GM12891 (cell line): ENCODE measurements around the gene PRKCD.

Source experiments
- PAX5 ChIP-seq: IDR thresholded peaks from 2 replicates; pipeline ENCODE4 v1.6.1; 2011; ENCODE audit warnings: low read length, moderate library complexity, mild to moderate bottlenecking; ENCODE audit not compliant: insufficient read depth, severe bottlenecking
- POLR2A ChIP-seq: IDR thresholded peaks from 2 replicates; pipeline ENCODE4 v1.6.1; 2011; ENCODE audit warnings: low read depth, low read length, control low read depth
- POLR2AphosphoS5 ChIP-seq: IDR thresholded peaks from 2 replicates; pipeline ENCODE4 v1.6.1; 2011; ENCODE audit warnings: low read depth, low read length, control low read depth
- SPI1 ChIP-seq: IDR thresholded peaks from 2 replicates; pipeline ENCODE4 v1.6.1; 2011; ENCODE audit warnings: low read depth, low read length, control low read depth
- TAF1 ChIP-seq: IDR thresholded peaks from 2 replicates; pipeline ENCODE4 v1.6.1; 2011; ENCODE audit warnings: low read depth, low read length, control low read depth

DNA sequence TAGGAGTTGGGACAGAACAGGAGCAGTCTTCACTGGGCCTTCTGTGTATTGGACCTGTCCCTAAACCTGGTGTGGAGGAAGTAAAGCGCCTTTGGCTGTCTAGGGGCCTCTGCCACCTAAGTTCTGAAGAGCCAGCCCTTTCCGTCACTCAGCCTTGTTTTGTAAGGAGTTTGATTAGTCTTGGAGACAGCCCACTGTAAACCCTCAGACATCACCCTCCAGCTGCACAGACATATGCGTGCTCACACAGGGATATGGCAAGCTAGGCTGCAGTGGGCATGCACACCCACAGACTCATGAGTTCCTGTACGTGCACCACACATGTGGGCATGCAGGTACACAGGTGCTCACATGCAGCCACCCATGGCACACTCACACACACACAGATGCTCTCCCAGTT is 5.2 kb downstream of the PRKCD start:
- TF ChIP-seq POLR2A: no peak
- TF ChIP-seq POLR2AphosphoS5: no peak
- TF ChIP-seq TAF1: no peak
- TF ChIP-seq SPI1: no peak
- TF ChIP-seq PAX5: no peak
